Activated T-helper 1 cell treated with anti-CD3 and anti-CD28 coated beads, Interleukin-2, amount 50 U/mL, for 16 hours (primary cell): ENCODE results near the gene SYCN.

Experiments used
- DNase-seq, 2 donors: peaks; one replicate each; pipeline ENCODE4 v3.0.0-alpha.2; 2020; ENCODE audit warnings: low read depth in 1 of 2, low spot score in 1 of 2

SYCN gene

GRCh38 chr19:39196320-39196719 lies 7.7 kb downstream of the SYCN start:
- no peak for DNase-seq

GRCh38 chr19:39195755-39196154 lies 8.3 kb downstream of the SYCN start:
- DNase-seq = no peak

GRCh38 chr19:39194832-39195542 lies 9.1 kb downstream of the SYCN start:
- no peak for DNase-seq

- DNase-seq = no peak
These were observed 10.3 kb downstream of the SYCN start for GRCh38 chr19:39193803-39194202.

- no peak for DNase-seq
These were observed 11.2 kb downstream of the SYCN start for GRCh38 chr19:39192846-39193245.

GRCh38 chr19:39190768-39191167 lies 13.3 kb downstream of the SYCN start:
- no peak for DNase-seq

GRCh38 chr19:39188960-39189359 lies 15.1 kb downstream of the SYCN start:
- DNase-seq = no peak

GRCh38 chr19:39187552-39187943 lies 16.5 kb downstream of the SYCN start:
- DNase-seq = no peak

GRCh38 chr19:39186391-39186790 lies 17.7 kb downstream of the SYCN start:
- no peak for DNase-seq

GRCh38 chr19:39183104-39183503 lies 21.0 kb downstream of the SYCN start:
- no peak for DNase-seq

- DNase-seq = no peak
These were observed 21.9 kb downstream of the SYCN start for GRCh38 chr19:39182174-39182505.

- no peak for DNase-seq
These were observed 22.4 kb downstream of the SYCN start for GRCh38 chr19:39181500-39182173.

GRCh38 chr19:39180749-39181148 lies 23.3 kb downstream of the SYCN start:
- DNase-seq = no peak

- no peak for DNase-seq
These were observed 24.3 kb downstream of the SYCN start for GRCh38 chr19:39179754-39180153.

- DNase-seq = no peak
These were observed 25.6 kb downstream of the SYCN start for GRCh38 chr19:39178296-39179006.

- DNase-seq = no peak
These were observed 26.3 kb downstream of the SYCN start for GRCh38 chr19:39177736-39178135.

- no peak for DNase-seq
These were observed 26.9 kb downstream of the SYCN start for GRCh38 chr19:39177110-39177699.

GRCh38 chr19:39175564-39175963 lies 28.5 kb downstream of the SYCN start:
- DNase-seq = no peak

- DNase-seq = no peak
These were observed 29.2 kb downstream of the SYCN start for GRCh38 chr19:39174558-39175544.

GRCh38 chr19:39174142-39174541 lies 29.9 kb downstream of the SYCN start:
- no peak for DNase-seq

- no peak for DNase-seq
These were observed 30.5 kb downstream of the SYCN start for GRCh38 chr19:39173502-39173991.
